Left lung (tissue), 10 donors: ENCODE measurements around the gene LRRC23. TPM values are rescaled to one million over a fixed set of nuclear protein-coding genes. Genes with fewer than 3 reads are reported as not detected.

Source experiments
- ATAC-seq: fragments of 200-7000 bp; cut with Tn5 transposase; one replicate; pipeline ENCODE4 v1.9.1; 2020; ENCODE audit warnings: moderate library complexity
- DNase-seq, 4 donors: peaks; one replicate each; pipeline ENCODE4 v3.0.0-alpha.2; 2013 to 2020
- H3K27ac ChIP-seq, 2 donors: fragments of 200-600 bp; sonication (generic) in 1 of 2; one replicate each; pipeline versions ENCODE4 v1.5.0 to v1.8.0; 2020 to 2021
- H3K27me3 ChIP-seq, 2 donors: fragments of 200-600 bp; sonication (generic) in 1 of 2; one replicate each; pipeline versions ENCODE4 v1.5.0 to v1.8.0; 2020 to 2021
- H3K36me3 ChIP-seq, 2 donors: fragments of 200-600 bp; sonication (generic) in 1 of 2; one replicate each; pipeline versions ENCODE4 v1.5.0 to v1.8.0; 2020 to 2021
- H3K4me1 ChIP-seq, 2 donors: fragments of 200-600 bp; one replicate each; pipeline ENCODE4 v1.8.0; 2021
- H3K4me3 ChIP-seq, 2 donors: fragments of 200-600 bp; sonication (generic) in 1 of 2; one replicate each; pipeline versions ENCODE4 v1.5.0 to v1.8.0; 2020 to 2021; ENCODE audit warnings: mild to moderate bottlenecking in 1 of 2
- H3K9me3 ChIP-seq, 2 donors: fragments of 200-600 bp; sonication (generic) in 1 of 2; one replicate each; pipeline versions ENCODE4 v1.5.0 to v1.8.0; 2020 to 2021
- CTCF ChIP-seq, 2 donors: fragments of 200-600 bp; sonication (generic) in 1 of 2; IDR thresholded peaks; one replicate each; pipeline versions ENCODE4 v1.5.0 to v1.8.0; 2021; ENCODE audit warnings: antibody characterized with exemption in 2 of 2
- intact Hi-C, 2 donors: fragments of 100-400 bp; cut with DNase I; formaldehyde crosslinking; loops; one replicate each; pipeline versions ENCODE4 v1.11.2 to v1.14.2; 2022
- polyA plus RNA-seq, 6 donors: library from polyadenylated mRNA; unstranded; fragments of 120-200 nt; gene quantifications; one replicate each; pipeline ENCODE4 v1.2.1, GENCODE V29; 2013; ENCODE audit not compliant: insufficient read length in 6 of 6
- total RNA-seq, 2 donors: library from RNA; stranded (reverse); fragmentation: NEBNext Ultra II Directional; extraction: Animal tissue kit (Norgen Biotek cat#: 25700); gene quantifications; one replicate each; pipeline ENCODE4 v1.2.1, GENCODE V29; 2021
- donor health status: DM: no; HTN: yes; CAD: no.
- donor health status: DM: no; HTN: no; CAD: no.

The LRRC23 gene
- total and polyA plus RNA-seq, 8 donors: 11.0 to 36.8 (median 22.1) TPM

- Histone ChIP-seq H3K36me3 (peaks cover 0 to 20% of the 10 kb centered on the region in 2 donors), H3K27me3 (peaks cover 0 to 18% of the 10 kb centered on the region in 2 donors), H3K4me1 (peaks cover 23 to 53% of the 10 kb centered on the region in 2 donors), H3K9me3 (no peaks in the 10 kb centered on the region), H3K27ac (peak overlapping the region in 1 of 2 donors; percentile 18), H3K4me3 (no peak overlapping the region)
- intact Hi-C loops: loop anchor here in 1 of 2 donors (10.0 kb wide), 1 partner anchor 172 kb away; the partner anchor contains the start of gene C1R
- no peak for TF ChIP-seq CTCF (IDR thresholded peaks at IDR 0.05)
- DNase-seq (no peak), ATAC-seq (no peak)
These were observed 18.5 kb downstream of the LRRC23 start for GRCh38 chr12:6923003-6923732.

GRCh38 chr12:6923851-6924250, 19.2 kb downstream of the LRRC23 start:
- ATAC-seq (no peak), DNase-seq (no peak)
- H3K27ac ChIP-seq: peak overlapping the region; percentile 85 to 95
- peaks cover 0 to 25% of the 10 kb centered on the region in 2 donors for H3K27me3 ChIP-seq
- H3K36me3 ChIP-seq: peaks cover 0 to 20% of the 10 kb centered on the region in 2 donors
- peaks cover 23 to 53% of the 10 kb centered on the region in 2 donors for H3K4me1 ChIP-seq
- no peak overlapping the region for H3K4me3 ChIP-seq
- no peak for TF ChIP-seq CTCF (IDR thresholded peaks at IDR 0.05)
- intact Hi-C loops: loop anchor here in 1 of 2 donors (10.0 kb wide), 1 partner anchor 171 kb away; the partner anchor contains the start of gene C1R
- H3K9me3 ChIP-seq: no peaks in the 10 kb centered on the region

- H3K4me1 ChIP-seq: peaks cover 35 to 67% of the 10 kb centered on the region in 2 donors
- DNase-seq (no peak), ATAC-seq (no peak)
- H3K9me3 ChIP-seq: no peaks in the 10 kb centered on the region
- H3K4me3 ChIP-seq: peak overlapping the region; percentile 43 to 70
- peaks cover 0 to 28% of the 10 kb centered on the region in 2 donors for H3K27me3 ChIP-seq
- peak overlapping the region; percentile 85 to 95 for H3K27ac ChIP-seq
- no peak for TF ChIP-seq CTCF (IDR thresholded peaks at IDR 0.05)
- peaks cover 0 to 14% of the 10 kb centered on the region in 2 donors for H3K36me3 ChIP-seq
- intact Hi-C loops: loop anchor here in 1 of 2 donors (10.0 kb wide), 1 partner anchor 170 kb away; the partner anchor contains the start of gene C1R
These were observed 20.6 kb downstream of the LRRC23 start for GRCh38 chr12:6925239-6925539.

- intact Hi-C loops: loop anchor here in 1 of 2 donors (10.0 kb wide), 1 partner anchor 169 kb away; the partner anchor contains the start of gene C1R
- ATAC-seq: peak; percentile 78
- H3K4me1 ChIP-seq: peaks cover 40 to 72% of the 10 kb centered on the region in 2 donors
- TF ChIP-seq CTCF (IDR thresholded peaks at IDR 0.05): no peak
- H3K4me3 ChIP-seq: peak overlapping the region; percentile 43 to 70
- peaks cover 0 to 28% of the 10 kb centered on the region in 2 donors for H3K27me3 ChIP-seq
- DNase-seq: peak in 3 of 4 donors; percentile 77 to 83 (median 80)
- H3K27ac ChIP-seq: peak overlapping the region; percentile 85 to 95
- H3K36me3 ChIP-seq: peaks cover 0 to 12% of the 10 kb centered on the region in 2 donors
- no peaks in the 10 kb centered on the region for H3K9me3 ChIP-seq
These were observed 21.1 kb downstream of the LRRC23 start for GRCh38 chr12:6925540-6926279.
